H1 (cell line): ENCODE data around the gene IRF2BP2. TPM values are rescaled to one million over a fixed set of nuclear protein-coding genes. Genes with fewer than 3 reads are reported as not detected.

Experiments used
- CTCF ChIA-PET: fragments of 300-600 bp; sonication (Branson Sonifier 250); formaldehyde crosslinking; loops from one replicate; lab custom pipeline; 2021; ENCODE audit not compliant: partially characterized antibody; lab: Charles Lee
- POLR2A ChIA-PET: fragments of 300-600 bp; sonication (Branson Sonifier 250); formaldehyde crosslinking; loops from one replicate; lab custom pipeline; 2021; ENCODE audit warnings: inconsistent platforms; ENCODE audit not compliant: partially characterized antibody; lab: Charles Lee
- DNase-seq, 2 experiments: peaks; one replicate each; pipeline versions ENCODE4 v3.0.0 to v3.0.0-alpha.2; 2010 to 2022; ENCODE audit warnings: low spot score in 2 of 2, low read depth in 1 of 2, mixed read lengths in 1 of 2
- FAIRE-seq: peaks from 2 replicates; lab custom pipeline; 2011; peaks lifted over from hg19 to GRCh38; lab: Jason Lieb, UNC
- H2AFZ ChIP-seq: 2 replicates; pipeline ENCODE4 v1.8.1; 2012; ENCODE audit warnings: low read length, inconsistent platforms
- H2AK5ac ChIP-seq: 2 replicates; pipeline ENCODE4 v1.6.1; 2013; ENCODE audit warnings: low read depth, low read length
- H2BK120ac ChIP-seq: replicated peaks from 2 replicates; pipeline ENCODE3; 2013; ENCODE audit warnings: low read depth, low read length, inconsistent platforms
- H2BK12ac ChIP-seq: 2 replicates; pipeline ENCODE4 v1.6.1; 2013; ENCODE audit warnings: low read depth, low read length
- H2BK15ac ChIP-seq: 2 replicates; pipeline ENCODE4 v1.6.1; 2013; ENCODE audit warnings: low read length
- H2BK20ac ChIP-seq: 2 replicates; pipeline ENCODE4 v1.6.1; 2013; ENCODE audit warnings: low read length
- H2BK5ac ChIP-seq: 2 replicates; pipeline ENCODE4 v1.6.1; 2013; ENCODE audit warnings: low read depth, low read length
- H3K14ac ChIP-seq: 2 replicates; pipeline ENCODE4 v1.6.1; 2013; ENCODE audit warnings: inconsistent platforms; ENCODE audit not compliant: insufficient read length
- H3K18ac ChIP-seq: 2 replicates; pipeline ENCODE4 v1.6.1; 2013; ENCODE audit warnings: low read length; ENCODE audit errors: extremely low read depth
- H3K23ac ChIP-seq: 2 replicates; pipeline ENCODE4 v1.6.1; 2013; ENCODE audit warnings: inconsistent platforms; ENCODE audit not compliant: insufficient read length
- H3K23me2 ChIP-seq: 2 replicates; pipeline ENCODE4 v1.6.1; 2013; ENCODE audit warnings: low read depth, low read length
- H3K27ac ChIP-seq: 2 replicates; pipeline ENCODE4 v1.6.1; 2011; ENCODE audit warnings: low read depth, low read length, inconsistent platforms
- H3K27me3 ChIP-seq, 4 experiments: replicated peaks in 1 of 4; 1 replicate in 1 of 4; 2 replicates in 3 of 4; pipeline versions ENCODE4 v1.6.1 to v1.8.1; 2011 to 2013; ENCODE audit warnings: low read length in 3 of 4, mild to moderate bottlenecking in 3 of 4, inconsistent platforms in 2 of 4, mixed read lengths in 2 of 4, moderate library complexity in 1 of 4; ENCODE audit not compliant: control insufficient read depth in 3 of 4, insufficient read depth in 3 of 4; ENCODE audit errors: extremely low read depth in 1 of 4
- H3K36me3 ChIP-seq, 4 experiments: 2 replicates each; pipeline versions ENCODE4 v1.6.1 to v1.8.1; 2011 to 2013; ENCODE audit warnings: mild to moderate bottlenecking in 4 of 4, low read length in 3 of 4, moderate library complexity in 2 of 4, control low read depth in 1 of 4, inconsistent platforms in 1 of 4; ENCODE audit not compliant: insufficient read depth in 4 of 4, control insufficient read depth in 2 of 4
- H3K4ac ChIP-seq: replicated peaks from 2 replicates; pipeline ENCODE3; 2013; ENCODE audit warnings: low read length, low read depth, mixed read lengths, inconsistent platforms; ENCODE audit not compliant: insufficient read length
- H3K4me1 ChIP-seq, 4 experiments: replicated peaks in 1 of 4; 1 replicate in 1 of 4; 2 replicates in 3 of 4; pipeline versions ENCODE4 v1.6.1 to v1.8.1; 2011 to 2013; ENCODE audit warnings: low read length in 3 of 4, inconsistent platforms in 2 of 4, mixed read lengths in 1 of 4; ENCODE audit not compliant: insufficient read depth in 4 of 4, control insufficient read depth in 3 of 4
- H3K4me2 ChIP-seq, 2 experiments: 2 replicates each; pipeline versions ENCODE4 v1.6.1 to v1.8.1; 2011 to 2013; ENCODE audit warnings: low read depth in 2 of 2, low read length in 2 of 2, control low read depth in 1 of 2, inconsistent platforms in 1 of 2, mild to moderate bottlenecking in 1 of 2; ENCODE audit not compliant: insufficient read depth in 1 of 2
- H3K4me3 ChIP-seq, 4 experiments: fragments of 200-600, 300-600 bp in 1 of 4; sonication (generic), shearing (Covaris generic), sonication (Bioruptor Twin) in 1 of 4; 2 replicates each; pipeline versions ENCODE4 v1.5.1 to v1.8.1; 2011 to 2016; ENCODE audit warnings: low read length in 4 of 4, low read depth in 3 of 4, control low read depth in 2 of 4, inconsistent platforms in 2 of 4, mild to moderate bottlenecking in 2 of 4, mixed read lengths in 1 of 4, moderate library complexity in 1 of 4; ENCODE audit not compliant: insufficient read depth in 2 of 4; ENCODE audit errors: extremely low read depth in 1 of 4
- H3K56ac ChIP-seq: replicated peaks from 2 replicates; pipeline ENCODE3; 2013; ENCODE audit warnings: low read depth, mild to moderate bottlenecking, mixed read lengths, low read length, inconsistent platforms; ENCODE audit not compliant: insufficient read length
- H3K79me1 ChIP-seq: 2 replicates; pipeline ENCODE4 v1.6.1; 2013; ENCODE audit warnings: low read depth, low read length, control low read depth
- H3K79me2 ChIP-seq, 2 experiments: 2 replicates each; pipeline versions ENCODE4 v1.6.1 to v1.8.1; 2012 to 2013; ENCODE audit warnings: low read length in 2 of 2, mild to moderate bottlenecking in 2 of 2, inconsistent platforms in 1 of 2; ENCODE audit not compliant: insufficient read depth in 2 of 2, control insufficient read depth in 1 of 2
- H3K9ac ChIP-seq, 4 experiments: replicated peaks in 1 of 4; 1 replicate in 1 of 4; 2 replicates in 3 of 4; pipeline versions ENCODE4 v1.6.1 to v1.8.1; 2011 to 2013; ENCODE audit warnings: low read depth in 3 of 4, low read length in 3 of 4, control low read depth in 2 of 4, mild to moderate bottlenecking in 2 of 4, moderate library complexity in 2 of 4, inconsistent platforms in 1 of 4; ENCODE audit errors: extremely low read depth in 1 of 4
- H3K9me3 ChIP-seq, 2 experiments: 2 replicates each; pipeline versions ENCODE4 v1.6.1 to v1.8.1; 2012 to 2013; ENCODE audit warnings: mild to moderate bottlenecking in 2 of 2, moderate library complexity in 2 of 2, control low read depth in 1 of 2, inconsistent platforms in 1 of 2, low read depth in 1 of 2, low read length in 1 of 2, mixed read lengths in 1 of 2; ENCODE audit not compliant: insufficient read depth in 2 of 2
- H4K20me1 ChIP-seq, 2 experiments: replicated peaks in 1 of 2; 2 replicates each; pipeline versions ENCODE3 to v1.8.1; 2011 to 2013; ENCODE audit warnings: inconsistent platforms in 2 of 2, low read length in 2 of 2, mild to moderate bottlenecking in 1 of 2; ENCODE audit not compliant: insufficient read depth in 2 of 2, control insufficient read depth in 1 of 2
- H4K5ac ChIP-seq: 2 replicates; pipeline ENCODE4 v1.6.1; 2013; ENCODE audit warnings: low read length, low read depth, mixed read lengths, inconsistent platforms; ENCODE audit not compliant: insufficient read length
- H4K8ac ChIP-seq: 2 replicates; pipeline ENCODE4 v1.8.0; 2013; ENCODE audit warnings: mild to moderate bottlenecking, moderate library complexity, low read length, inconsistent platforms; ENCODE audit not compliant: insufficient read depth; ENCODE audit errors: extremely low read depth
- H4K91ac ChIP-seq: replicated peaks from 2 replicates; pipeline ENCODE3; 2013; ENCODE audit warnings: low read length, mixed read lengths, inconsistent platforms; ENCODE audit not compliant: insufficient read length
- ASH2L ChIP-seq: fragments of 200-600, 300-600 bp; sonication (generic); IDR thresholded peaks from one replicate; pipeline ENCODE4 v1.7.1; 2017; ENCODE audit warnings: low read length
- BCL11A ChIP-seq, 2 experiments: IDR thresholded peaks; one replicate each; pipeline ENCODE4 v1.6.1; 2011; ENCODE audit warnings: low read depth in 2 of 2, low read length in 2 of 2, mild to moderate bottlenecking in 2 of 2
- CBX8 ChIP-seq: fragments of 300-800, 300-1000 bp; sonication (generic); IDR thresholded peaks from 2 replicates; pipeline ENCODE4 v1.7.1; 2016; ENCODE audit warnings: low read depth, low read length, borderline replicate concordance
- GTF2F1 ChIP-seq: IDR thresholded peaks from 2 replicates; pipeline ENCODE4 v1.6.1; 2012; ENCODE audit warnings: low read depth, low read length, improper control_type of control experiment, borderline replicate concordance
- JUN ChIP-seq: IDR thresholded peaks from 2 replicates; pipeline ENCODE4 v1.6.1; 2011; ENCODE audit warnings: low read depth, mild to moderate bottlenecking, improper control_type of control experiment, low read length
- JUND ChIP-seq: IDR thresholded peaks from 2 replicates; pipeline ENCODE4 v1.6.1; 2011; ENCODE audit warnings: mild to moderate bottlenecking, improper control_type of control experiment, low read length
- SP4 ChIP-seq: IDR thresholded peaks from 2 replicates; pipeline ENCODE4 v1.6.1; 2012; ENCODE audit warnings: low read length, inconsistent platforms
- TAF1 ChIP-seq: IDR thresholded peaks from 2 replicates; pipeline ENCODE4 v1.6.1; 2011; ENCODE audit warnings: mild to moderate bottlenecking, low read depth, low read length
- YY1 ChIP-seq: IDR thresholded peaks from 2 replicates; pipeline ENCODE4 v1.6.1; 2011; ENCODE audit warnings: low read depth, mild to moderate bottlenecking, low read length
- WGBS, 2 experiments: shearing (Covaris generic) in 1 of 2; methylation state at CpG; one replicate each; pipeline versions ENCODE4 v1.1.6 to v1.1.7; 2013 to 2015; ENCODE audit warnings: low lambda C conversion rate in 2 of 2, mixed read lengths in 2 of 2, inconsistent platforms in 1 of 2, low coverage in 1 of 2, missing lambda C conversion rate in 1 of 2; ENCODE audit not compliant: insufficient replicate concordance in 2 of 2, insufficient coverage in 1 of 2, insufficient read length in 1 of 2; ENCODE audit errors: extremely low coverage in 1 of 2, missing lambda C conversion rate in 1 of 2; 5-methylcytosine and 5-hydroxymethylcytosine counted together
- polyA plus RNA-seq, 7 experiments: library from polyadenylated mRNA; depleted of rRNA in 3 of 7; stranded (reverse) in 5 of 7; unstranded in 2 of 7; fragments of >200 nt in 5 of 7; fragments of 200-250 nt in 2 of 7; gene quantifications; 1 replicate in 5 of 7; 2 replicates in 1 of 7; 4 replicates in 1 of 7; pipeline versions ENCODE4 v1.2.1 to v1.2.3, GENCODE V29; 2011 to 2013; ENCODE audit warnings: missing spikeins in 2 of 7, mixed read lengths in 2 of 7
- total RNA-seq: library from RNA; stranded (reverse); fragmentation: NEBNext Ultra II Directional; extraction: Animal tissue kit (Norgen Biotek cat#: 25700); gene quantifications from 2 replicates; pipeline ENCODE4 v1.2.1, GENCODE V29; 2021
- TF ChIP-seq, protein P1 (sequence below): IDR thresholded peaks from 2 replicates; pipeline ENCODE4 v1.6.1; 2012; ENCODE audit warnings: low read length, inconsistent platforms
- TF ChIP-seq, protein P2 (sequence below): IDR thresholded peaks from 2 replicates; pipeline ENCODE4 v1.6.1; 2011; ENCODE audit warnings: low read length, improper control_type of control experiment
- TF ChIP-seq, protein P3 (sequence below): IDR thresholded peaks from 2 replicates; pipeline ENCODE4 v1.6.1; 2012; ENCODE audit warnings: inconsistent platforms

Gene IRF2BP2
- total and polyA plus RNA-seq, 2 of the 8 experiments (the other 6 are each of a cell fraction or from before 2014, with no cell fraction given), result 24.9 to 67.5 TPM

DNA sequence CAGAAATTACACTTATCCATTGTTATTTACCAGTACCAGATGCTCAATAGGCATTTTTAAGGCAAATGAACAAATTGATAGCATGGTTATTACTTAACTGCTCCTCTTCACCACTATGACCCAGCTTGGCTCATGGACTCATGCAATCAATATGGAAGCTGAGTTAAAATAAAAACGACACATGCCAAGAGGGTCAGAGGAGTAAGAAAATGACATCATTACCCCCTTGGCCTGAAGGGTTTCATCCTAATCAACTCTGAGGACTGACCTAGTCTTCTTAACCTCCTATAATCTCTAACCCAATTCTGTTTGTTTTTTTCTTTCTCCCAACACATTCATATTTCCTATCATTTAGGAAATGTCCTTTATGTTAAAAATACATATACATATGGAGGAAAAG, 41.6 kb downstream of the IRF2BP2 start:
- Histone ChIP-seq H3K18ac (no peak overlapping the region), H4K91ac (no peak overlapping the region), H3K27ac (no peak overlapping the region), H3K36me3 (no peaks in the 10 kb centered on the region), H3K4me2 (no peak overlapping the region), H3K4me1 (no peaks in the 10 kb centered on the region), H2BK5ac (no peak overlapping the region), H2AK5ac (no peak overlapping the region), H3K23ac (no peak overlapping the region), H2BK20ac (no peak overlapping the region), H3K23me2 (no peaks in the 10 kb centered on the region), H2BK15ac (no peak overlapping the region), H3K79me1 (no peaks in the 10 kb centered on the region), H3K27me3 (no peaks in the 10 kb centered on the region), H3K9me3 (no peaks in the 10 kb centered on the region), H2BK12ac (no peak overlapping the region), H4K20me1 (no peaks in the 10 kb centered on the region), H2BK120ac (no peak overlapping the region), H3K9ac (no peak overlapping the region), H3K14ac (no peak overlapping the region), H3K4ac (no peak overlapping the region), H4K8ac (no peak overlapping the region), H4K5ac (no peak overlapping the region), H3K4me3 (no peak overlapping the region), H2AFZ (no peak overlapping the region), H3K79me2 (no peaks in the 10 kb centered on the region), H3K56ac (no peak overlapping the region)
- ChIA-PET CTCF (no interaction called here), POLR2A (no interaction called here)
- DNase-seq, result no peak
- no peak for FAIRE-seq
- 88% methylated on average over 1 of the region's 1 CpG; no CpG with 5 or more reads in 1 of the 2 experiments for WGBS, 2 experiments
- TF ChIP-seq BCL11A (IDR thresholded peaks at IDR 0.05; ENCODE audit: low read depth in 2 of 2, low read length in 2 of 2) (no peak), CBX8 (no peak), JUN (no peak), ASH2L (no peak), TAF1 (no peak), JUND (no peak), SP4 (no peak), GTF2F1 (no peak), YY1 (no peak)
- TF ChIP-seq, protein P1, sequence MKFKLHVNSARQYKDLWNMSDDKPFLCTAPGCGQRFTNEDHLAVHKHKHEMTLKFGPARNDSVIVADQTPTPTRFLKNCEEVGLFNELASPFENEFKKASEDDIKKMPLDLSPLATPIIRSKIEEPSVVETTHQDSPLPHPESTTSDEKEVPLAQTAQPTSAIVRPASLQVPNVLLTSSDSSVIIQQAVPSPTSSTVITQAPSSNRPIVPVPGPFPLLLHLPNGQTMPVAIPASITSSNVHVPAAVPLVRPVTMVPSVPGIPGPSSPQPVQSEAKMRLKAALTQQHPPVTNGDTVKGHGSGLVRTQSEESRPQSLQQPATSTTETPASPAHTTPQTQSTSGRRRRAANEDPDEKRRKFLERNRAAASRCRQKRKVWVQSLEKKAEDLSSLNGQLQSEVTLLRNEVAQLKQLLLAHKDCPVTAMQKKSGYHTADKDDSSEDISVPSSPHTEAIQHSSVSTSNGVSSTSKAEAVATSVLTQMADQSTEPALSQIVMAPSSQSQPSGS, result no peak
- TF ChIP-seq, protein P2, sequence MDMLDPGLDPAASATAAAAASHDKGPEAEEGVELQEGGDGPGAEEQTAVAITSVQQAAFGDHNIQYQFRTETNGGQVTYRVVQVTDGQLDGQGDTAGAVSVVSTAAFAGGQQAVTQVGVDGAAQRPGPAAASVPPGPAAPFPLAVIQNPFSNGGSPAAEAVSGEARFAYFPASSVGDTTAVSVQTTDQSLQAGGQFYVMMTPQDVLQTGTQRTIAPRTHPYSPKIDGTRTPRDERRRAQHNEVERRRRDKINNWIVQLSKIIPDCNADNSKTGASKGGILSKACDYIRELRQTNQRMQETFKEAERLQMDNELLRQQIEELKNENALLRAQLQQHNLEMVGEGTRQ, result no peak
- TF ChIP-seq, protein P3, sequence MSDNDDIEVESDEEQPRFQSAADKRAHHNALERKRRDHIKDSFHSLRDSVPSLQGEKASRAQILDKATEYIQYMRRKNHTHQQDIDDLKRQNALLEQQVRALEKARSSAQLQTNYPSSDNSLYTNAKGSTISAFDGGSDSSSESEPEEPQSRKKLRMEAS, result no peak
